SU-DHL-6 (cell line): ENCODE data around the gene TFG.

Experiments
- CTCF ChIP-seq: fragments of 200-600 bp; sonication (generic); IDR thresholded peaks from one replicate; pipeline ENCODE4 v1.5.1; 2017; ENCODE audit warnings: antibody characterized with exemption, mild to moderate bottlenecking, low read length, moderate library complexity; ENCODE audit not compliant: insufficient read depth, poor library complexity, severe bottlenecking
- EZH2phosphoT487 ChIP-seq: fragments of 200-600 bp; sonication (generic), shearing (Covaris generic); conservative IDR thresholded peaks from 2 replicates; pipeline ENCODE4 v1.6.1; 2018; ENCODE audit warnings: mild to moderate bottlenecking, antibody characterized with exemption, low read length, moderate library complexity, mixed read lengths

GRCh38 chr3:100696161-100696560 is 13.1 kb upstream of the TFG start:
- TF ChIP-seq CTCF (no peak), EZH2phosphoT487 (no peak)
